Ectodermal cell (in vitro differentiated cells): ENCODE data around the gene RAB21.

ENCODE experiments used
- H3K27ac ChIP-seq: 2 replicates; pipeline ENCODE4 v1.7.0; 2013; ENCODE audit warnings: mild to moderate bottlenecking, low read depth, low read length; ENCODE audit not compliant: insufficient read depth, poor library complexity, severe bottlenecking
- H3K27me3 ChIP-seq: 2 replicates; pipeline ENCODE4 v1.7.0; 2013; ENCODE audit warnings: mild to moderate bottlenecking, low read length; ENCODE audit not compliant: insufficient read depth, control insufficient read depth, poor library complexity, severe bottlenecking
- H3K36me3 ChIP-seq: one replicate; pipeline ENCODE4 v1.7.0; 2013; ENCODE audit warnings: low read length; ENCODE audit not compliant: control insufficient read depth, insufficient read depth
- H3K4me1 ChIP-seq: one replicate; pipeline ENCODE4 v1.7.0; 2013; ENCODE audit warnings: low read length; ENCODE audit not compliant: control insufficient read depth, insufficient read depth
- H3K4me3 ChIP-seq: 2 replicates; pipeline ENCODE4 v1.7.0; 2013; ENCODE audit warnings: low read depth, low read length, control low read depth; ENCODE audit not compliant: insufficient read depth
- H3K9me3 ChIP-seq: 2 replicates; pipeline ENCODE4 v1.7.0; 2013; ENCODE audit warnings: mild to moderate bottlenecking, low read length, moderate library complexity; ENCODE audit not compliant: control insufficient read depth
- WGBS, 2 experiments: methylation state at CpG; one replicate each; pipeline ENCODE4 v1.1.7; 2013; ENCODE audit warnings: missing lambda C conversion rate in 2 of 2; 5-methylcytosine and 5-hydroxymethylcytosine counted together

The RAB21 gene

GRCh38 chr12:71727958-71728357 lies 26.7 kb upstream of the RAB21 start:
- H3K27ac ChIP-seq = no peak overlapping the region
- no peaks in the 10 kb centered on the region for H3K36me3 ChIP-seq
- 77 to 95% methylated on average over 1 to 4 of the region's 5 CpGs for WGBS, 2 experiments
- no peaks in the 10 kb centered on the region for H3K4me1 ChIP-seq
- H3K4me3 ChIP-seq = no peak overlapping the region
- H3K27me3 ChIP-seq = no peaks in the 10 kb centered on the region
- H3K9me3 ChIP-seq = no peaks in the 10 kb centered on the region

DNA sequence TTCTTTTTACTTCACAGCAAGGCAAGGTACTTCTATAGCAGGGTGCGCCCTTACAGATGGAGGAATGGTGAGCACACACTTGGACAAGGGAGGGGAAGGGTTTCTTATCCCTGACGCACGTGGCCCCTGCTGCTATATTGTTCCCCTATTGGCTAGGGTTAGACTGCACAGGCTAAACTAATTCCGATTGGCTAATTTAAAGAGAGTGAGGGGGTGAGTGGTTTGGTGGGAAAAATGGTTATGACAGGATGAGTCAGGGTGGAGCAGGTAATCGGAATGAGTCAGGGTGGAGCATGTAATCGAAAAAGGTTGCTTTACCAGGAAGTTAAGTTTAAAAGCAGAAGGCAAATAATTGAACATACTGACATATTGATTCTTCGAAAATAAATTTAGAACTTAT lies 23.7 kb upstream of the RAB21 start:
- Histone ChIP-seq H3K4me1 (no peaks in the 10 kb centered on the region), H3K36me3 (no peaks in the 10 kb centered on the region), H3K27ac (no peak overlapping the region), H3K9me3 (no peaks in the 10 kb centered on the region), H3K27me3 (no peaks in the 10 kb centered on the region), H3K4me3 (no peak overlapping the region)
- WGBS, 2 experiments = 75 to 81% methylated on average over 7 of the region's 7 CpGs

- no peak overlapping the region for H3K4me3 ChIP-seq
- H3K36me3 ChIP-seq = no peaks in the 10 kb centered on the region
- H3K9me3 ChIP-seq = no peaks in the 10 kb centered on the region
- H3K4me1 ChIP-seq = no peaks in the 10 kb centered on the region
- 87% methylated on average over 20 to 21 of the region's 21 CpGs for WGBS, 2 experiments
- no peak overlapping the region for H3K27ac ChIP-seq
- H3K27me3 ChIP-seq = no peaks in the 10 kb centered on the region
These were observed 23.0 kb upstream of the RAB21 start for GRCh38 chr12:71731439-71732356.

DNA sequence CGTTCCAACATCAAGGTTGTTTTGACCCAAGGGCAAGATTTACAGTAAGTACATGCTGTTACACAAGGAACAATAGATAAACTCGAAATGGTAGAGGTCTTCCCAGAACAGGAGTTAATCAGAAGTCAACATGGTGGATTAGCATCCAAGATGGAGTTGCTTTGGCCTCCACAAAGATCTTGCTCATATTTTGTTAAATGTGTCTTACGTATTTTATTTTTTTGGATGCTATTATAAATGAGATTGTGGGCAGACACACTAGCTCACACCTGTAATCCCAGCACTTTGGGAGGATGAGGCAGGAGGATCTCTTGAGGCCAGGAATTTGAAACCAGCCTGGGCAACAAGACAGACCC lies 22.3 kb upstream of the RAB21 start:
- Histone ChIP-seq H3K36me3 (no peaks in the 10 kb centered on the region), H3K4me3 (no peak overlapping the region), H3K9me3 (no peaks in the 10 kb centered on the region), H3K4me1 (no peaks in the 10 kb centered on the region), H3K27ac (no peak overlapping the region), H3K27me3 (no peaks in the 10 kb centered on the region)
- WGBS, 2 experiments = 94 to 95% methylated on average over 3 of the region's 3 CpGs

- Histone ChIP-seq H3K36me3 (no peaks in the 10 kb centered on the region), H3K27ac (no peak overlapping the region), H3K9me3 (no peaks in the 10 kb centered on the region), H3K4me3 (no peak overlapping the region), H3K4me1 (no peaks in the 10 kb centered on the region), H3K27me3 (no peaks in the 10 kb centered on the region)
- 89 to 91% methylated on average over 1 of the region's 1 CpG for WGBS, 2 experiments
These were observed 17.5 kb upstream of the RAB21 start for GRCh38 chr12:71737197-71737596.

- no peak overlapping the region for H3K4me3 ChIP-seq
- no CpG with 5 or more reads among the region's 1 CpG for WGBS, 2 experiments
- no peaks in the 10 kb centered on the region for H3K36me3 ChIP-seq
- no peaks in the 10 kb centered on the region for H3K27me3 ChIP-seq
- no peak overlapping the region for H3K27ac ChIP-seq
- no peaks in the 10 kb centered on the region for H3K4me1 ChIP-seq
- H3K9me3 ChIP-seq = no peaks in the 10 kb centered on the region
These were observed 11.7 kb upstream of the RAB21 start for GRCh38 chr12:71742998-71743397.

DNA sequence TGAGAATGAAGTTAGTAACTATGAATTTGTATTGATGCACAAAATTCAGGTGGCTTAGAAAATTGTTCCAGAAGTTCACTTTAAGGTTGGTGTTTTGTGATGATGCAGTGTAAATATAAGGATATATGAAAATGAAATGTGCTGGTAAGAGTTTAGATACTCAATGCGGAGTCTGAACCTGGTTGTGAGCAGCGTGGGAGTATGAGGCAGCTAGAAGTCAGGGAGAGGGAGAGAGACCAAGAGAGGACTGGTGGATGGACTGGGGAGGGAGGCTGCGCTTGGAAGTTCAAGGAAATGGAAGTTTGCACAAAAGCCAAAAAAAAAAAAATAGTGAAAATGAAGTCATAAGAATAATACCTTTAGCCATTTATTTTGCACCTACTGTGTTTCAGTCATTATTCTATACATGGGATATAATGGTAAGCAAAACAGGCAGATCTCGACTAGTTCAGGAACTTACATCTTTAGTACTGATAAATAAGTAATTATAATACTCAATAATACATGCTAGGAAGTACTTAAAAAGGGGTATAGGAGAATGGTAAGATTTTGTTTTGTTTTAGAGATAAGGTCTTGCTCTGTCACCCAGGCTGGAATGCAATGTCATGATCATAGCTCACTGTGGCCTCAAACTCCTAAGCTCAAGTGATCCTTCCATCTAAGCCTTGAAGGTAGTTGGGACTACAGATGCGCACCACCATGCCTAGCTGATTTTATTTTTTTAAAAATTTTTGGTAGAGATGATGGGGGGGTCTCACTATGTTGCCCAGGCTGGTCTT lies 10.0 kb upstream of the RAB21 start:
- Histone ChIP-seq H3K27me3 (no peaks in the 10 kb centered on the region), H3K4me1 (no peaks in the 10 kb centered on the region), H3K36me3 (no peaks in the 10 kb centered on the region), H3K4me3 (no peak overlapping the region), H3K27ac (no peak overlapping the region), H3K9me3 (no peaks in the 10 kb centered on the region)
- WGBS, 2 experiments = 90 to 93% methylated on average over 4 of the region's 5 CpGs

DNA sequence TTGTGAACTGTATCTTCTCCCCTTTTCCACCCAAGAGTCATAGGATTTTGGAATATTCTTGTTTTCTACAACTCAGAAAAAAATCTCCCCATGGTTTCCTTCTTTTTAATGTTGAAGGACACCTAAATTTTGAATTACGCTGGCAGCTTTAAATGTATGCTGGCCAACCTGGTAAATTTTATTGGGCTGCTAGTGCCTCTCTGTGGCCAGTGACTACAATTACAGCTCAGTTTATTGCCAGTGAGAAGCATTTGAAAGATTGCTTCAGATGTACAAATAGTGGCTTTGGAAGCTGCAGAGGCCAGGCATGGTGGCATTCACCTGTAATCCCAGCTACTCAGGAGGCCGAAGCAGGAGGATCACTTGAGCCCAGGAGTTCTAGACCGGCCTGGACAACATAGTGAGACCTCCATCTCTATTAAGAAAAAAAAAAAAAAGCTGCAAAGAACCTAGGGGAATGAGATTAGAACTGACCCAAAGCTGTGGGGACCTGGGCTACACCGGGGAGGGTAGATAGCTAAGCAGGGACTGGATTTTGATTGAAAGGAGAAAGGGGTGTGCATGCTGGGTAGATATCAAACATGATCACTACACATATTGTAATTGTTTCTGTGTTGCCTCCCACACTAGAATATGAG lies 7.6 kb upstream of the RAB21 start:
- no peaks in the 10 kb centered on the region for H3K36me3 ChIP-seq
- H3K27ac ChIP-seq = no peak overlapping the region
- H3K4me1 ChIP-seq = no peaks in the 10 kb centered on the region
- H3K27me3 ChIP-seq = no peaks in the 10 kb centered on the region
- H3K9me3 ChIP-seq = no peaks in the 10 kb centered on the region
- H3K4me3 ChIP-seq = no peak overlapping the region
- 59 to 61% methylated on average over 4 of the region's 4 CpGs for WGBS, 2 experiments

GRCh38 chr12:71748081-71748850 lies 6.4 kb upstream of the RAB21 start:
- WGBS, 2 experiments = 87 to 93% methylated on average over 5 of the region's 5 CpGs
- Histone ChIP-seq H3K4me1 (no peaks in the 10 kb centered on the region), H3K9me3 (no peaks in the 10 kb centered on the region), H3K36me3 (no peaks in the 10 kb centered on the region), H3K27me3 (no peaks in the 10 kb centered on the region), H3K4me3 (no peak overlapping the region), H3K27ac (no peak overlapping the region)
